Measurements from ENCODE around the gene F12.
"Not testable (repeated sequence)": the region's sequence is repeated elsewhere in the genome, so short reads cannot be mapped to it uniquely, and the experiment has no call there.

- not testable (repeated sequence) for TF ChIP-seq POLR2A, POLR2AphosphoS5 (IDR thresholded peaks at IDR 0.05; ENCODE audit: low read depth, low read length)
These were observed 33.8 kb downstream of the F12 start for GRCh38 chr5:177375516-177375915.

Data from GM12892 (cell line).